MM.1S (cell line): ENCODE data around the gene IGSF5.

Experiments
- DNase-seq: peaks from one replicate; pipeline ENCODE4 v3.0.0-alpha.2; 2015
- H2AFZ ChIP-seq: fragments of 300-600 bp; sonication (generic); 2 replicates; pipeline ENCODE4 v1.6.0; 2016; ENCODE audit warnings: antibody characterized with exemption, low read length
- H3F3A ChIP-seq: fragments of 300-600 bp; sonication (generic); 2 replicates; pipeline ENCODE4 v1.6.1; 2016; ENCODE audit warnings: mild to moderate bottlenecking, antibody characterized with exemption, low read length, moderate library complexity, mixed read lengths; ENCODE audit not compliant: insufficient read depth
- H3K27ac ChIP-seq: fragments of 300-600 bp; sonication (generic); 2 replicates; pipeline ENCODE4 v1.5.1; 2016; ENCODE audit warnings: mild to moderate bottlenecking, low read length
- H3K27me3 ChIP-seq: fragments of 300-600 bp; sonication (generic); replicated peaks from 2 replicates; pipeline ENCODE4 v1.6.0; 2016; ENCODE audit warnings: low read length; ENCODE audit not compliant: insufficient read depth
- H3K36me3 ChIP-seq: fragments of 300-600 bp; sonication (generic); replicated peaks from 2 replicates; pipeline ENCODE4 v1.6.1; 2016; ENCODE audit warnings: mild to moderate bottlenecking, low read length, mixed read lengths; ENCODE audit not compliant: insufficient read depth
- H3K4me1 ChIP-seq: fragments of 300-600 bp; sonication (generic); 2 replicates; pipeline ENCODE4 v1.6.1; 2016; ENCODE audit warnings: low read length, mixed read lengths
- H3K4me2 ChIP-seq: fragments of 300-600 bp; sonication (generic); 2 replicates; pipeline ENCODE4 v1.6.0; 2016; ENCODE audit warnings: low read depth, low read length
- H3K4me3 ChIP-seq: fragments of 300-600 bp; sonication (generic); 2 replicates; pipeline ENCODE4 v1.5.1; 2016; ENCODE audit warnings: low read length, mixed read lengths
- H3K79me2 ChIP-seq: fragments of 300-600 bp; sonication (generic); 2 replicates; pipeline ENCODE4 v1.6.1; 2016; ENCODE audit warnings: mixed run types, low read length, mixed read lengths
- H3K9ac ChIP-seq: fragments of 300-600 bp; sonication (generic); 2 replicates; pipeline ENCODE4 v1.6.1; 2016; ENCODE audit warnings: low read length, mixed read lengths
- H3K9me2 ChIP-seq: fragments of 300-600 bp; sonication (generic); replicated peaks from 2 replicates; pipeline ENCODE4 v1.6.1; 2016; ENCODE audit warnings: mild to moderate bottlenecking, low read length, mixed read lengths; ENCODE audit not compliant: insufficient read depth
- H3K9me3 ChIP-seq: fragments of 300-600 bp; sonication (generic); replicated peaks from 2 replicates; pipeline ENCODE4 v1.6.1; 2016; ENCODE audit warnings: mild to moderate bottlenecking, low read length, mixed read lengths; ENCODE audit not compliant: insufficient read depth
- H4K20me1 ChIP-seq: fragments of 300-600 bp; sonication (generic); 2 replicates; pipeline ENCODE4 v1.6.1; 2016; ENCODE audit warnings: mild to moderate bottlenecking, low read length, moderate library complexity, mixed read lengths; ENCODE audit not compliant: insufficient read depth
- CTCF ChIP-seq: fragments of 300-600 bp; sonication (generic); IDR thresholded peaks from 2 replicates; pipeline ENCODE4 v1.5.1; 2016; ENCODE audit warnings: antibody characterized with exemption, low read length, mixed read lengths
- EZH2 ChIP-seq: fragments of 300-600 bp; sonication (generic); optimal IDR thresholded peaks from 2 replicates; pipeline ENCODE3; 2017; ENCODE audit warnings: low read depth, mild to moderate bottlenecking, antibody characterized with exemption, low read length, mixed read lengths
- EZH2phosphoT487 ChIP-seq: fragments of 300-600 bp; sonication (generic); IDR thresholded peaks from 2 replicates; pipeline ENCODE4 v1.6.1; 2018; ENCODE audit warnings: antibody characterized with exemption, low read length

IGSF5 gene

DNA sequence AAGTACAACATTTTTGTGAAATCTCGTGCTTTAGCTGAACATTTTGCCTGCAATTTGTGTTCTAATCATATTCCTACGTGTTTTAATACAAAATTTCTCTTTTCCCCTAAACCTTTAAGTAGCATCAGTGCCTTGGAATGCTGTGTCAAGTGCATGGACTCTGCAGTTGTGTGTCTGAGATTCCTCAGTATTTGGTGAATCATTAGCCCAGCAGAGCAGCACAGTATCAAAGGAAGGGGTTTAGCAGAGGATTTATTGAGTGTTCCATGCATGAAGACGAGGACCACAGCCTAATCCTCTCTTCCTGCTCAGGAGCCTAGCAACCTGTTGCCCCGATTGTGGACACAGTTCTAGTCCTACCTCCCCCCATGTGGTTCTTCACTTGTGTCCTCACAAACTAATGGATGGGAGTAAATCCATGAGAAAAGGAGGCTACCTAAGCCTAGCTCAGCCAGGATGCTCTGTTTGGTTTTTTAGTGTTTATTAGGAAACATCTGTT is 92.9 kb downstream of the IGSF5 start:
- no peaks in the 10 kb centered on the region for H4K20me1 ChIP-seq
- no peak overlapping the region for H3K4me2 ChIP-seq
- H3K27ac ChIP-seq = no peak overlapping the region
- H3F3A ChIP-seq = no peaks in the 10 kb centered on the region
- TF ChIP-seq CTCF (no peak), EZH2phosphoT487 (no peak), EZH2 (no peak)
- no peaks in the 10 kb centered on the region for H3K9me3 ChIP-seq
- H3K36me3 ChIP-seq = no peaks in the 10 kb centered on the region
- no peaks in the 10 kb centered on the region for H3K27me3 ChIP-seq
- H3K4me1 ChIP-seq = no peaks in the 10 kb centered on the region
- H3K9ac ChIP-seq = no peak overlapping the region
- H3K9me2 ChIP-seq = no peaks in the 10 kb centered on the region
- no peaks in the 10 kb centered on the region for H3K79me2 ChIP-seq
- no peak for DNase-seq
- no peak overlapping the region for H3K4me3 ChIP-seq
- H2AFZ ChIP-seq = no peak overlapping the region

GRCh38 chr21:39840373-39841097 is 95.6 kb downstream of the IGSF5 start:
- Histone ChIP-seq H3K9me2 (no peaks in the 10 kb centered on the region), H3F3A (no peaks in the 10 kb centered on the region), H3K27ac (no peak overlapping the region), H3K4me1 (no peaks in the 10 kb centered on the region), H4K20me1 (no peaks in the 10 kb centered on the region), H3K9ac (no peak overlapping the region), H3K27me3 (no peaks in the 10 kb centered on the region), H3K4me2 (no peak overlapping the region), H3K79me2 (no peaks in the 10 kb centered on the region), H2AFZ (no peak overlapping the region), H3K36me3 (no peaks in the 10 kb centered on the region), H3K9me3 (no peaks in the 10 kb centered on the region), H3K4me3 (no peak overlapping the region)
- TF ChIP-seq EZH2phosphoT487 (no peak), CTCF (no peak), EZH2 (no peak)
- no peak for DNase-seq

DNA sequence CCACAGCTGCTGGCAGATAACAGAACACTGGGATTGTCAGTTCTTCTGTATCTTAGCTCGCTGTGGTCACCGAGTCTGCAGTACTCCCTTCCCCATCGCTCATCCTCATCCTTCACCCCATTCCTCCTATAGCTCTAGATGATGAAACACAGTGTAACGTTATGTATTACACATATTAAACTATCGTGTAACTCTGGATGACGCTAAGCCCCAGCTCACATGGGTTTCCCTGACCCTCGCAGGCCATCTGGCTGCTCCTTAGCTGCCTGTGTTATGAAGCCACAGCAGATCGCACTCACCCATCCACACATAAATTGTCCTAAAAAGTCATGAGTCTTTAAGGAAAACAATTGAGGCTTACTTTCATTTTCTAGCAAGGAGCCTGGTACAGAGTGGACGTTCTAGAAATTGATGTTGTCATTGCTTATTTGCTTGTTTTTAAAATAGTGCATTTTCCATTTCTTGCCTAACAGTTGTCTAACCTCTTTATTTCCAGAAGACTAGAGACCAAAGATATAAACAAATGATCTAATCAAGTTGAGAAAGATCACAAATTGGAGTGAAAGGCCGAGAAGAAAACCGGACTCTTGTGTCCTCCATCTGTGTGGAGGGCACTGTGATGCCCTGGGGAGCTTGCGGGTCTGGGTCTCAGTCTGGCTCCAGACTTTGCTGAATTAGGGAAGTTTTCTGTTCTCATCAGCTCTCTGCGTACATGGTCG is 97.9 kb downstream of the IGSF5 start:
- Histone ChIP-seq H3F3A (no peaks in the 10 kb centered on the region), H3K4me3 (no peak overlapping the region)

More for the DNA sequence above, 97.9 kb downstream of the IGSF5 start:
- H3K79me2 ChIP-seq = no peaks in the 10 kb centered on the region
- H2AFZ ChIP-seq = peak overlapping the region; percentile 15
- no peak overlapping the region for H3K9ac ChIP-seq
- no peaks in the 10 kb centered on the region for H3K9me3 ChIP-seq
- peak overlapping the region; percentile 13; the same call in 1 of the 2 replicates for H3K4me2 ChIP-seq
- no peaks in the 10 kb centered on the region for H3K36me3 ChIP-seq
- no peaks in the 10 kb centered on the region for H3K27me3 ChIP-seq
- DNase-seq = no peak
- TF ChIP-seq EZH2 (no peak), CTCF (no peak), EZH2phosphoT487 (no peak)
- H3K9me2 ChIP-seq = no peaks in the 10 kb centered on the region
- no peaks in the 10 kb centered on the region for H3K4me1 ChIP-seq
- H4K20me1 ChIP-seq = no peaks in the 10 kb centered on the region
- no peak overlapping the region for H3K27ac ChIP-seq
